Caco-2 (cell line): ENCODE measurements around the gene UBE2E2. TPM values are rescaled to one million over a fixed set of nuclear protein-coding genes. Genes with fewer than 3 reads are reported as not detected.

Experiments used
- BruUV-seq: library from RNA; stranded (reverse); fragments of 400-500 nt; replicated peaks from 2 replicates; lab custom pipeline; 2021; lab: Mats Ljungman, UMichigan
- CTCF ChIA-PET: fragments of 300-600 bp; sonication (Branson Sonifier 250); formaldehyde crosslinking; loops from one replicate; lab custom pipeline; 2022; ENCODE audit warnings: antibody characterized with exemption; lab: Charles Lee
- POLR2A ChIA-PET: fragments of 300-600 bp; sonication (Branson Sonifier 250); formaldehyde crosslinking; loops from one replicate; lab custom pipeline; 2022; ENCODE audit warnings: antibody characterized with exemption; lab: Charles Lee
- DNase-seq, 2 experiments: peaks; one replicate each; pipeline versions ENCODE4 v3.0.0 to v3.0.0-alpha.2; 2020 to 2022
- H3K27me3 ChIP-seq: replicated peaks from 2 replicates; pipeline ENCODE4 v1.6.0; 2011; ENCODE audit warnings: low read length; ENCODE audit not compliant: control insufficient read depth, insufficient read depth
- H3K36me3 ChIP-seq: 2 replicates; pipeline ENCODE4 v1.5.1; 2011; ENCODE audit warnings: low read length; ENCODE audit not compliant: control insufficient read depth, insufficient read depth
- H3K4me1 ChIP-seq: fragments of 250-450 bp; sonication (Bioruptor Pico); 2 replicates; pipeline ENCODE4 v1.5.1; 2020; ENCODE audit warnings: mild to moderate bottlenecking
- H3K4me3 ChIP-seq: 2 replicates; pipeline ENCODE4 v1.5.1; 2011; ENCODE audit warnings: low read depth, mild to moderate bottlenecking, control low read depth, low read length
- H3K9me3 ChIP-seq: fragments of 250-450 bp; sonication (Bioruptor Pico); 2 replicates; pipeline ENCODE4 v1.5.1; 2020; ENCODE audit warnings: mild to moderate bottlenecking, moderate library complexity
- H3K27ac Mint-ChIP-seq: one replicate; pipeline ENCODE4 v1.8.0; 2022; ENCODE audit warnings: mixed read lengths; ENCODE audit not compliant: unreplicated experiment
- H3K27me3 Mint-ChIP-seq: one replicate; pipeline ENCODE4 v1.8.0; 2022; ENCODE audit warnings: mixed read lengths; ENCODE audit not compliant: insufficient read depth, unreplicated experiment
- H3K36me3 Mint-ChIP-seq: one replicate; pipeline ENCODE4 v1.8.0; 2022; ENCODE audit warnings: mild to moderate bottlenecking, mixed read lengths; ENCODE audit not compliant: insufficient read depth, unreplicated experiment
- H3K4me1 Mint-ChIP-seq: one replicate; pipeline ENCODE4 v1.8.0; 2022; ENCODE audit warnings: low read depth, mixed read lengths; ENCODE audit not compliant: unreplicated experiment
- H3K4me3 Mint-ChIP-seq: one replicate; pipeline ENCODE4 v1.8.0; 2022; ENCODE audit warnings: mild to moderate bottlenecking, moderate library complexity, mixed read lengths; ENCODE audit not compliant: unreplicated experiment
- H3K9me3 Mint-ChIP-seq: one replicate; pipeline ENCODE4 v1.8.0; 2022; ENCODE audit warnings: mixed read lengths; ENCODE audit not compliant: unreplicated experiment
- intact Hi-C: fragments of 100-400 bp; cut with micrococcal nuclease; formaldehyde crosslinking; loops from one replicate; pipeline ENCODE4 v1.10.0; 2022; ENCODE audit not compliant: unreplicated experiment
- total RNA-seq: library from RNA; stranded (reverse); gene quantifications from 2 replicates; pipeline ENCODE4 v1.2.3, GENCODE V29; 2022
- TF ChIP-seq, protein P1 (sequence below), 2 experiments: fragments of 200-600 bp in 1 of 2; IDR thresholded peaks; 1 replicate in 1 of 2; 2 replicates in 1 of 2; pipeline versions ENCODE4 v1.5.1 to v1.8.0; 2011 to 2022; ENCODE audit warnings: antibody characterized with exemption in 1 of 2, control low read depth in 1 of 2, inconsistent platforms in 1 of 2, low read depth in 1 of 2, low read length in 1 of 2, mild to moderate bottlenecking in 1 of 2, moderate library complexity in 1 of 2; ENCODE audit not compliant: insufficient read depth in 1 of 2, severe bottlenecking in 1 of 2, unreplicated experiment in 1 of 2

UBE2E2 gene
- total RNA-seq, 1 experiment from 2014 or later: 83.8 TPM

DNA sequence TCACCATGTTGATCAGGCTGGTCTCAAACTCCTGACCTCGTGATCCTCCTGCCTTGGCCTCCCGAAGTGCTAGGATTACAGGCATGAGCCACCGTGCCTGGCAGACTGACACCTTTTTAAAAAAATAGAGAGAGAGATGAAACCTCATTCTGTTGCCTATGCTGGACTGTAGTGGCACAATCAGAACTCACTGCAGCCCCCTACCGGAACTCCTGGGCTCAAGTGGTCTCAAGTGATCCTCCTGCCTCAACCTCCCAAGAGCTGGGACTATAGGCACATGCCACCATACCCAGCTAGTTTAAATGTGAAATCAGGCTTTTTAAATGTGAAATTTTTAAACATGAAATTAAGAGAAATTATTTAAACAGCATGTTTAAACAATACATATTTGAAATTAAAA is 337.5 kb downstream of the UBE2E2 start:
- no peak for DNase-seq

DNA sequence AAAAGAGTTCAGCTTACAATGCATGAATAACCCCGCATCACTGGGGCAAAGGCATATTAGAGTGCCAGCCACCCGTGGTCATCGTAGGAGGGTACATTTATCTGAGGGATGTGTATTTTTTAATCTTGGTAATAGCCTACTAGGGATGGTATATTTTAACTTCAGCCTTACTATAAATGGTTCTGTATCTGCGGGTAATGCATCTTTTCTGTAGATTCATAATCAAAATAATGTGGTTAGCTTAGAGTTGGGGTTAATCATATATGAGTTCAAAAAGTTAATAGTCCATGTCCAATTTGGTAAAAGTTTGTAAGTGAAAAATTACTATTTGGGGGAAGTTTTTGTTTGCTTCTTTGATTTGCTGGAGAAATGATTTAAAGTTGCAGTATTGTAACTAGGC is 339.0 kb downstream of the UBE2E2 start:
- H3K9me3 Mint-ChIP-seq: no peaks in the 10 kb centered on the region
- H3K4me3 ChIP-seq: no peak overlapping the region
- TF ChIP-seq, protein P1, sequence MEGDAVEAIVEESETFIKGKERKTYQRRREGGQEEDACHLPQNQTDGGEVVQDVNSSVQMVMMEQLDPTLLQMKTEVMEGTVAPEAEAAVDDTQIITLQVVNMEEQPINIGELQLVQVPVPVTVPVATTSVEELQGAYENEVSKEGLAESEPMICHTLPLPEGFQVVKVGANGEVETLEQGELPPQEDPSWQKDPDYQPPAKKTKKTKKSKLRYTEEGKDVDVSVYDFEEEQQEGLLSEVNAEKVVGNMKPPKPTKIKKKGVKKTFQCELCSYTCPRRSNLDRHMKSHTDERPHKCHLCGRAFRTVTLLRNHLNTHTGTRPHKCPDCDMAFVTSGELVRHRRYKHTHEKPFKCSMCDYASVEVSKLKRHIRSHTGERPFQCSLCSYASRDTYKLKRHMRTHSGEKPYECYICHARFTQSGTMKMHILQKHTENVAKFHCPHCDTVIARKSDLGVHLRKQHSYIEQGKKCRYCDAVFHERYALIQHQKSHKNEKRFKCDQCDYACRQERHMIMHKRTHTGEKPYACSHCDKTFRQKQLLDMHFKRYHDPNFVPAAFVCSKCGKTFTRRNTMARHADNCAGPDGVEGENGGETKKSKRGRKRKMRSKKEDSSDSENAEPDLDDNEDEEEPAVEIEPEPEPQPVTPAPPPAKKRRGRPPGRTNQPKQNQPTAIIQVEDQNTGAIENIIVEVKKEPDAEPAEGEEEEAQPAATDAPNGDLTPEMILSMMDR (IDR thresholded peaks at IDR 0.05; ENCODE audit: insufficient read depth in 1 of 2, low read depth in 1 of 2, low read length in 1 of 2, severe bottlenecking in 1 of 2, unreplicated experiment in 1 of 2): no peak
- intact Hi-C loops: loop anchor here (10.0 kb wide), 1 partner anchor 357 kb away; no protein-coding TSS in a partner anchor
- no peaks in the 10 kb centered on the region for H3K27me3 Mint-ChIP-seq
- no peak for DNase-seq
- H3K36me3 Mint-ChIP-seq: no peaks in the 10 kb centered on the region
- H3K4me1 Mint-ChIP-seq: no peaks in the 10 kb centered on the region
- CTCF ChIA-PET: no interaction called here
- no peak overlapping the region for H3K27ac Mint-ChIP-seq
- POLR2A ChIA-PET: no interaction called here
- BruUV-seq: no TSS peak
- H3K9me3 ChIP-seq: no peaks in the 10 kb centered on the region
- H3K36me3 ChIP-seq: no peaks in the 10 kb centered on the region
- no peak overlapping the region for H3K4me3 Mint-ChIP-seq
- H3K4me1 ChIP-seq: no peaks in the 10 kb centered on the region
- no peaks in the 10 kb centered on the region for H3K27me3 ChIP-seq

More for the DNA sequence above, 337.5 kb downstream of the UBE2E2 start:
- Histone ChIP-seq H3K27me3 (no peaks in the 10 kb centered on the region), H3K4me3 (no peak overlapping the region), H3K9me3 (no peaks in the 10 kb centered on the region), H3K4me1 (no peaks in the 10 kb centered on the region), H3K36me3 (no peaks in the 10 kb centered on the region)
- Mint-ChIP-seq H3K4me1 (no peaks in the 10 kb centered on the region), H3K9me3 (no peaks in the 10 kb centered on the region), H3K36me3 (no peaks in the 10 kb centered on the region), H3K4me3 (no peak overlapping the region), H3K27ac (no peak overlapping the region), H3K27me3 (no peaks in the 10 kb centered on the region)
- CTCF ChIA-PET: no interaction called here
- no TSS peak for BruUV-seq
- intact Hi-C loops: loop anchor here (10.0 kb wide), 1 partner anchor 356 kb away; no protein-coding TSS in a partner anchor
- POLR2A ChIA-PET: no interaction called here
- TF ChIP-seq, protein P1 (IDR thresholded peaks at IDR 0.05; ENCODE audit: insufficient read depth in 1 of 2, low read depth in 1 of 2, low read length in 1 of 2, severe bottlenecking in 1 of 2, unreplicated experiment in 1 of 2): no peak

DNA sequence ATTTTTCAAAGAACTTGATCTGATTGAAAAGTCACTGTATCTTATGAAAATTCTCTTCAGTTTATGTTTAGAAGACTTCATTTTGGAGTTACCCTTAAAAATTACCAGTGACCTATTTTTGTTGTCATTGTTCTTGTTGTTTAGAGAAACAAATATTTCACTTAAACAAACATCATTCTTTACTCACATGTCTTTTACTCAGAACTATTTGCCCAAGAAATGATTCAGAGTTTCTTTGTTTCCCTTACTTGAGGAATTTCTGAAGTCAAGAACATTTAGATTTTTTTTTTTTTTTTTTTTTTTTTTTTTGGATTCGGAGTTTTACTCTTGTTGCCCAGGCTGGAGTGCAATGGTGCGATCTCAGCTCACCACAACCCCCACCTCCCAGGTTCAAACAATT is 343.1 kb downstream of the UBE2E2 start:
- no peaks in the 10 kb centered on the region for H3K9me3 Mint-ChIP-seq
- peaks cover 32% of the 10 kb centered on the region for H3K4me1 Mint-ChIP-seq
- ChIA-PET CTCF (no interaction called here), POLR2A (no interaction called here)
- BruUV-seq: no TSS peak
- DNase-seq: no peak
- H3K27me3 ChIP-seq: no peaks in the 10 kb centered on the region
- H3K4me3 ChIP-seq: no peak overlapping the region
- no peaks in the 10 kb centered on the region for H3K27me3 Mint-ChIP-seq
- H3K27ac Mint-ChIP-seq: no peak overlapping the region
- H3K36me3 Mint-ChIP-seq: peaks cover 4% of the 10 kb centered on the region
- H3K4me3 Mint-ChIP-seq: no peak overlapping the region
- H3K9me3 ChIP-seq: no peaks in the 10 kb centered on the region
- H3K36me3 ChIP-seq: no peaks in the 10 kb centered on the region
- intact Hi-C loops: loop anchor here (10.0 kb wide), 1 partner anchor 361 kb away; no protein-coding TSS in a partner anchor
- H3K4me1 ChIP-seq: peaks cover 30% of the 10 kb centered on the region
- TF ChIP-seq, protein P1 (IDR thresholded peaks at IDR 0.05; ENCODE audit: insufficient read depth in 1 of 2, low read depth in 1 of 2, low read length in 1 of 2, severe bottlenecking in 1 of 2, unreplicated experiment in 1 of 2): no peak
